ENCODE results near the gene RERG. TPM values are rescaled to one million over a fixed set of nuclear protein-coding genes. Genes with fewer than 3 reads are reported as not detected.

The RERG gene
- total RNA-seq, 1 experiment from 2014 or later: not detected

DNA sequence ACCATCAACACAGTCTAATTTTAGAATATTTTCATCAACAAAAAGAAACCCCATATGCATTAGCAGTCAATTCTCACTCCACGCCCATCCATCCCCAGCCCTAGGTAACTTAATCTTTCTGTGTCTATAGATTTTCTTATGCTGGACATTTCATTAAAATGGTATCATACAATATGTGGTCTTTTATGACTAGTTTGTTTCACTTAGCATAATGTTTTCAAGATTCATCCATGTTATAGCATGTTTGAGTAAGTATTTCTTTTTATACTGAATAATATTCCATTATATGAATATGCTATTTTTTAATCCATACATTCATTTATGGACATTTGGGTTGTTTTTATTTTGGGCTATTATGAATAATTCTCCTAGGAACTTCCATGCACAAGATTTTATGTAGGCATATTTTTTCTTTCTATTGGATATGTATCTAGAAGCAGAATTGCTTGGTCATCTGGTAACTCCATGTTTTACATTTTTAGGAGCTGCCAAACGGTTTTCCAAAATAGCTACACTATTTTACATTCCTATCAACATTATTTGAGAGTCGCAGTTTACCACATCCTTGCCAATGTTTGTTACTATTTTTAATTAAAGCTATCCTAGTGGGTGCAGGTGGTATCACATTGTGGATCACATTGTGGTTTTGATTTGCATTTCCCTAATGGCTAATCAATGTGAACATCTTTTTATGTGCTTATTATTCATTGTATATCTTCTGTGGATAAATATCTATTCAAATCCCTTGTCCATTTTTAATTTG is 49.0 kb downstream of the RERG start:
- H3K27me3 ChIP-seq: no peaks in the 10 kb centered on the region
- H3K9me3 ChIP-seq: no peaks in the 10 kb centered on the region
- H3K4me3 ChIP-seq: no peak overlapping the region
- no peak for DNase-seq
- H3K36me3 ChIP-seq: no peaks in the 10 kb centered on the region

DNA sequence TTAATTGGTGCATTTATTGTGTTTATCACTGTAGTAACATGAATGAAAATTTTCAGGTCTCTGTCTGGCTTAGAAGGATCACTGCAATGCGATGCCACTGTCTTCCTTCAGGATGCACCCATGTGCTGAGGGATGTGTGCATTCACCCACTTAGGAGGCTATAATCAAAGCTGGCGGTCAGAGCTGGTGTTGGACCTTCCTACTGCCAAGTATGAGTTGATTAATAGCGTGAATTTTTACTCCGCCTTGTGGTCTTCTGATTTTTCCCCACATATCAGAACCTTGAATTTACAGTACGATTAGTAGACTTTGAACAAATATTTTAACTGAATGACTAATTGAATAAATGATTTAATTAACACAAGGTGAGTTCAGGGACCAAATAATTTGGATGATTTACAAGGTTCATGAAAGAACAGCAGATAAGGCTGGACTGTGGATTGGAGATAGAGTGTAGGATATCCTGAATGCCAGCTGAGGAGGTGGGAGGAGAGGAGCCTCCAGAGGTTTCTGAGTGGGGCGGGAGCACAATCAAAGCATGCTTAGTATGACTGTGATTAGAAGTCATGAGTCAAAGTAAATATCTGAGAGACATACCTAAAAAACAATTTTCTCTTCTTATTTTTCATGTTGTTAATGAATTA is 50.1 kb downstream of the RERG start:
- Histone ChIP-seq H3K27me3 (no peaks in the 10 kb centered on the region), H3K9me3 (no peaks in the 10 kb centered on the region), H3K4me3 (no peak overlapping the region), H3K36me3 (no peaks in the 10 kb centered on the region)
- DNase-seq: no peak

DNA sequence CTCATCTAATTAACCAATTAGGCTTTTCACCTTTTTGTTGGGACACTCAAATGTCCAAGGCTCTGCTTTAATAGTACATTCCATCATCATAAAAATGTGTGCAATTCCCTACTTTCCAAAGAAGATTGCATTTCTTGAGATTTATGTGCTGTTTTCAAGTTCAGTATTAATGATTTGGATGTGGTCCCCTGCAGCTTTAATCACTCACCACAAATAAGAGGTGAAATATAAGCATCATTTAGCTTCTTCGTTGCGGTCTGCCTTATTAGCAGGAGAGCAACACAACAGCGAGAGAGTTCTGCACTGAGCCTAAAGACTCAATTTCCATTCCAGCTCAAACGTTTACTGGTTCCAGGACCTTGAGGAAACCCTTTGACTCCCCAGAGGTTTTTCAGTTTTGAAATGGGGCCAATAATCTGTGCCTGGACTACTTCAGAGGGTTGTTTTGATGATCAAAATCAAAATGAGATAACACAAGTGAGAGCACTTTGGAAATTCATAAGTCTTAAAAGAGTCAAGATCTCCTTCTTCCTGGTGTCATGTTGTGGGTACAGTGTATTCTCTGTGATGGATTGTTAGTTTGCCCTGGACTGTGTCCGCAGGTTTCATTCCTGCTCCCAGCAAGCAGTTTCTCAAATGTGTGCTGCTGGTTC is 53.1 kb downstream of the RERG start:
- no peak for DNase-seq
- no peaks in the 10 kb centered on the region for H3K27me3 ChIP-seq
- H3K36me3 ChIP-seq: no peaks in the 10 kb centered on the region
- H3K9me3 ChIP-seq: no peaks in the 10 kb centered on the region
- no peak overlapping the region for H3K4me3 ChIP-seq

DNA sequence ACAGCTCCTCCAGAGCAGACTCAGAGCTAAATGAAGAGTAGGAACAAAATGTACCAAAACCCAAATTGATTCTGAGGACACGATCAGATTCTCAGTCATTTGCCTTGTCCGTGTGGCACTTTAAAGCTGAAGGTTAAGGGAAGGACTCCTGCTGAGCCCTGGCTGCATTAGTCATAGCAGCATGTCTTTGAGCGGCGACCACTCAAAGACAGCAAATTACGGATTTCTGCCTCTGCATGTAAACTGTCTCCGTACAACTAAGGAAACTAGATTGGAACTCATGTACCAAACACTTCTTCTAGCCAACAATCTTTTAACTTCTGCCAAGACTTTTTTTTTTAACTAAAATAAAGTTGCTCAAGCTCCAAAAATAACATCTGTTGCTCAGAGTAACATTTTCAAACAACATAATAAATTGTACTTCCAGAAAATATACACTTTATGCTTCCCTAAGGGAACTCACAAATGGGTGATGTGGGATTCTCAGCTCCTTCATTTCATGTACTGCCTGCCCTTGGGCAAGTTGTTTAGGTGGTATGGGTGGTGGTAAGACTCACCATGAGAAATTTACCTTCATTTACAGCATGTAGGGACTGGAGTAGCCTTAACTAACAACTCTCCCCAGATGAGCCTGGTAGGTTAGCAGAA is 56.1 kb downstream of the RERG start:
- H3K9me3 ChIP-seq: no peaks in the 10 kb centered on the region
- peak; percentile 75 for DNase-seq
- no peak overlapping the region for H3K4me3 ChIP-seq
- no peaks in the 10 kb centered on the region for H3K36me3 ChIP-seq
- H3K27me3 ChIP-seq: no peaks in the 10 kb centered on the region

DNA sequence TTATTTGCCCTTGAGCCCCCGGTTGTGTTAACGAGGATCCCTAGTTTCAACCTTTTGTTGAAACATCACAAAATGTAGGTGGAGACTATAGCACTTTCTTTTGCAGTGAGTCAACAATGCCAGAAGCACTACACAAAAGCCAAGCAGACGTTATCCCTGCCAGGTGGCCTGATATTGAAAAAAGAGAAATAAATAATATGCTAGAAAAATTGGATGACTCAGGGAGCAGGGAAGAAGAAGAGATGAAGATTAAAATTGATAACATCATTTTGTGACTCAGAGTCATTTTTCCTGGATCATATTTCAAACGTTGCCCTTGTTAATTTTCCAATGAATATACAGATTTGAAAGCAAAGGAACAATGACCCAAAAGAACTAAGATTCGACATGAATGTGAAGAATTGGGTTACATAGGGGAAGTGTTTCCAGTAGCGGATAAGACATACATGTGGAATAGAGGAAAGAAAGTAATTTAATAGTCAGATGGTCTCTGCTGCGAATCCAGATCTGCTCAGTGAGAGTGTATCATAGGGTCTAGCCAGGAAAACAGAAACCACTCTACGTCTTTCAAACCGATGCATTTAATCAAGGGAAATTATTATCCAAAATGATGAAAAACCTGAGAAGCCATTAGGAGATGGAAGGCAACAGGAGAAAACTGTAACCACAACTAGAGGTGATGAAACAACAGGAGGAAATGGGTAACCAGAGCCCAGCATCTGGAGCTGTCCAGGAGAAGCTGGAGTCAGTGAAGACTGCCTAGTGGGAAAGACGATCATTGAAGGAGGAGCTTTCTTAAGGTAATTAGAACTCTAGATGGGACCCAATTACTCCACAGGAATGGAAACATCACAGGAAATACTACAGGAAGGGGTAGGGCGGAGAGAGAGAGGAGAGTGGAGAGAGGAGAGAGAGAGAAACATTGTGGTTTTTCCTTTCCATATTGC is 57.9 kb downstream of the RERG start:
- DNase-seq: peak; percentile 26
- H3K36me3 ChIP-seq: no peaks in the 10 kb centered on the region
- H3K9me3 ChIP-seq: no peaks in the 10 kb centered on the region
- no peaks in the 10 kb centered on the region for H3K27me3 ChIP-seq
- no peak overlapping the region for H3K4me3 ChIP-seq

DNA sequence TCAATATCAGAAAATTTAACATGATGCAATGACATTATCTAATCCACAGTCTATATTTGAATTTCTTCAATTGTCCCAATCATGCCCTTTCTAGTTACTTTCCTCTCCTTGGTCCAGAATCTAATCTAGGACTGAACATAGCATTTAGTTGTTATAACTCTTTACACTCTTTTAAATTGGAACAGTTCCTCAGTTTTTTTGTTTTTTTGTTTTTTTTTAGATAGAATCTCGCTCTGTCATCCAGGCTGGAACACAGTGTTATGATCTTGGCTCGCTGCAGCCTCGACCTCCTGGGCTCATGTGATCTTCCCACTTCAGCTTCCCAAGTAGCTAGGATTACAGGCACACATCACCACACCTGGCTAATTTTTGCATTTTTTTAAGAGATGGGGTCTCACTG is 63.1 kb downstream of the RERG start:
- no peaks in the 10 kb centered on the region for H3K9me3 ChIP-seq

DNA sequence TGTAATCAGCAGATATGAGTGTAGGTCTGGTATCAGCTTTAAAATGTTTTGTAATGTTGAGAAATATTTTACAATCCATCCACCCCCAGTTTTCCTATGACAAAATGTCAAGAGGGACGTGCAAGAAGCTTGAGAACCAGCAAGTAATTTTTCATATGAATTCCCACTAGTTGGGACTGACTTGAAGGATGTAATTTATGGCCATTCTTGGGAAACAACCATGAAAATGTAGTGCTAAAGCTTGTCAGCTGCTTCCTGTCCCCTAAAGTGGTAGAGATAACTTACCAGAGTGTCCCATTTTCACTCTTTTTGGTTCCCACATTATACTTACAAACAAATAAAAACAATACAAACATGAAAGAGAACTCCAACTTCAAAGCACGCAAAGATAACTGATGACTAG is 63.9 kb downstream of the RERG start:
- Histone ChIP-seq H3K4me3 (no peak overlapping the region), H3K27me3 (no peaks in the 10 kb centered on the region), H3K9me3 (no peaks in the 10 kb centered on the region), H3K36me3 (no peaks in the 10 kb centered on the region)
- no peak for DNase-seq

More for the DNA sequence above, 63.1 kb downstream of the RERG start:
- Histone ChIP-seq H3K4me3 (no peak overlapping the region), H3K27me3 (no peaks in the 10 kb centered on the region), H3K36me3 (no peaks in the 10 kb centered on the region)
- DNase-seq: no peak

DNA sequence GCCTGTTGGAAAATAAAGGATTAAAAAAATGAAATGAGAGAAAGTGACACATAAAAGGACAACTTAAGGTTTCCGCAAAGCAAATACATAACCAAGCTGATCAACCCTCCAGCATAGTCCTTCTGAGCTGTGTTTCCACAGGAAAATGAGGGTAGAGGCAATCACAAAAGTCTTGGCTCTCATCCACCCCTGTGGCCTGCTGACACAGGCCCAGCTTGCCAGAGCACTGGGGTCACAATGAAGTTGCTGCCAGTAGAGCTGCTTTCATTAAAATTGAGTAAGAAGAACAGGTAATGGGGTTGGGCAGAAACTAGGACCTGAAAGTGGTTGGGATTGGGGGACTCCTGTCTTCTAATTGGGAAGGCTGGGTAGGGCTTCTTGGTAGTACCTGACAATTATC is 65.9 kb downstream of the RERG start:
- no peak for DNase-seq
- Histone ChIP-seq H3K4me3 (no peak overlapping the region), H3K9me3 (no peaks in the 10 kb centered on the region)

DNA sequence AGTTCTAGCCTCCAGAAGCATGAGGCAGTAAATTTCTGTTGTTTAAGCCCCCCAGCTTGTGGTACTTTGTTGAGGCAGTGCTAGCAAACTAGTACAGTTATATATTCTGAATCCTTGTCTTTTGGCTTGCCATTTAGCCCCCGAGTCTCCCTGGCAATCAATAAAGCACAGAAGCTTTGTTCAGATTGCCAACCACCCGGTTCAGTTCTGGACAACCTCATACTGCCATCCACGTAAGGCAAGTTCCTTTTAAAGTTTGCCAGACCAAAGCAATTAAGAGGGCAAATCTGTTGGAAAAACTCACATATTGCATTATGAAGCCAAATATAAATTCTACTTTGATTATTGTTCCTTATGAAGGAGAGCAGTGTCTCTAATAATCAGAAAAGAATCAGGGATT is 67.1 kb downstream of the RERG start:
- no peaks in the 10 kb centered on the region for H3K9me3 ChIP-seq
- H3K36me3 ChIP-seq: no peaks in the 10 kb centered on the region
- H3K4me3 ChIP-seq: no peak overlapping the region
- no peaks in the 10 kb centered on the region for H3K27me3 ChIP-seq
- DNase-seq: no peak

More for the DNA sequence above, 65.9 kb downstream of the RERG start:
- Histone ChIP-seq H3K36me3 (no peaks in the 10 kb centered on the region), H3K27me3 (no peaks in the 10 kb centered on the region)

DNA sequence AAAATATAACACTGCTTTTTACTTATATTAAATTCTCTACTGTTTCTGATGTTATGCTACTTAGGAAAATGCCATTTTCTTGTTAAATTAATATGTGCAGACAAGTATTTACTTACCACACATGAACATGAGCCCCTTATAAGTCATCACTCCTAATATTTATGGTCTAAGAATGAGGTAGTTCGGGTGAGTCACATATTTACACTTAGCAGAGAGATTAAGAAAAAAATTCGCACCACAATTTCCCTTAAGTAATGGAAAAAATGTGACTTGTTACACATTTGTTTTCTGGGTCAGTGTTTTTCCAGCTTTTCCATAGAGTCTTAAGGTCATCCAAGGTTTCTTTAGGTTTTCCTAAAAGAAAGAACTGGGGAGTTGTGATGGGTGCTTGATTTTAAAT is 68.3 kb downstream of the RERG start:
- H3K36me3 ChIP-seq: no peaks in the 10 kb centered on the region
- H3K9me3 ChIP-seq: no peaks in the 10 kb centered on the region
- no peak overlapping the region for H3K4me3 ChIP-seq
- no peaks in the 10 kb centered on the region for H3K27me3 ChIP-seq
- no peak for DNase-seq

DNA sequence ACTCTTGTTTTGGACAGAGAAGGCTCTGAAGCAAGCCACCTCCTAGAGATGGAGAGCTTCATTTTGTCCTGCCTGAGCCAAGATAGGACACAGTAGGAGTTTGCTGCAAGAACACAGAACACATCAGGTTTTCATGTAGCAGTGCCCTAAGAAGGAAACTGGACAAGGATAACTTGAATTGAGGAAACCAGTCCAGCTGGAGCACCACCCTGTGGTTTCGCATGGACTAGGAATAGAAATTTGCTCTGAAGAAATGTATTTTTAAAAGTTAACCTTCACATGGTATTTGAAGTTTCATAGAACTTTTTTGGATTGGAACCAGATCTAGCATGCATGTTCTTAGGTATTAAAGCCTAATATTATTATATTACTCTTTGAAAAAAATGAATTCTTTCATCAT is 68.8 kb downstream of the RERG start:
- H3K9me3 ChIP-seq: no peaks in the 10 kb centered on the region
- no peaks in the 10 kb centered on the region for H3K36me3 ChIP-seq
- DNase-seq: no peak
- H3K27me3 ChIP-seq: no peaks in the 10 kb centered on the region
- no peak overlapping the region for H3K4me3 ChIP-seq

DNA sequence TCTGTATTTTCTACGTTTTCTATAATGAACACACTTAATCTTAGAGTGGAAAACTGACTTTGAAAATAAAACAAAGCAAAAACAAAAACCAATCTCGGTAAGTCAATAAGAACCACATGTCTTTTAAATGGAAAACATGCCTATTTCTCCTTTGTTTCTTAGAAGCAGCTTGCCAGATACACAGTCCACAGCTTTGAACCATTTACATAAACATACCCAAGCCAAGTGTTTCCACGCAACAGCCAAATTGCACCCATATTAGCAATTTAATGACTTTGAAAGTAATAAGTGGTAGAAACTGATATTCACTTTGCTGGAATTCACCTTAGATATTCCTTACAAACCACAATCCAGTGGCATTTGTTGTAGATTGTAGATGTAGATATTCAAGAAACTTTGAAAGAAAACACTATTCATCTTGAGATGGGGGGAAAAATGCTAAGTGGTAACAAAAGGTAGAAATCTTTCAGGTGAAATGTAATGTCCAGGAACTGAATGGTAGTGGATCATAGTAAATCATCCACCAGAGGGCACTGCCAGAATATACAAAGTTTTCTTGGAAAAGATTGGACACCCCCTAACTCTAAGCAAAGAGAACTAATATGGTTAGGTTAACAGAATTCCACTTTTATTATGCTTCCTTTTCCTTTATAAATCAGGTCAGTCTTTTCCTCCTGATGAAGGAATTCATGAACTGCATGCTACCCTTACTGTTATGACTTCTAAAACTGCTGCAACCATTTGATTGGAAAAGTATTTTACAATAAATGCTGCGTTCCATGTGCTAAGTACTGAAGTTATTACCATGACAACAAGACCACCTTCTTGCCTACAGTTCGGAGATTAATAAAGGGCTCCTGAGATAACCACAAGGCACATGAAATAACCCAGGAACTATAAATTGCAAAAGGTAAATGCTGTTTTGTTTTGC is 69.8 kb downstream of the RERG start:
- H3K36me3 ChIP-seq: no peaks in the 10 kb centered on the region
- DNase-seq: no peak
- H3K27me3 ChIP-seq: no peaks in the 10 kb centered on the region
- no peak overlapping the region for H3K4me3 ChIP-seq
- no peaks in the 10 kb centered on the region for H3K9me3 ChIP-seq

DNA sequence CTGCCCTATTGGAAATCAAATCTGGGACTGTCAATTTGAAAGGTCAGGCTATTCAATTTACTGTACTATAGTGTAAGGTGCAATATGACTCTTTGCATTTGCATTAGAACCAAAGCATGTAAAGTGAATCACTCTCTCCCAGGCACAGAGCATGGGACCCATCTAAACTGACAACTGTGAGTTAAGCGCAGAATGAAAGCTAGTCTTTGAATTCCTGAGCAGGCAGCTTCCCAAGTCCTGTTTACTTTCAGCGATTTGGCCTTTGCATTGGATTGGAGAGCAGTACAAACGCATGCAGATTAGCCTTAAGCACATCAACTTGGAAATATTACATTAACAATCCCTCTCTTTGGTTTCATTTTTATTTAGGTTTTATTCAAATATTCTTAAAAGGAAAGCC is 74.6 kb downstream of the RERG start:
- H3K9me3 ChIP-seq: no peaks in the 10 kb centered on the region
- DNase-seq: no peak
- H3K4me3 ChIP-seq: no peak overlapping the region
- no peaks in the 10 kb centered on the region for H3K27me3 ChIP-seq
- H3K36me3 ChIP-seq: no peaks in the 10 kb centered on the region

DNA sequence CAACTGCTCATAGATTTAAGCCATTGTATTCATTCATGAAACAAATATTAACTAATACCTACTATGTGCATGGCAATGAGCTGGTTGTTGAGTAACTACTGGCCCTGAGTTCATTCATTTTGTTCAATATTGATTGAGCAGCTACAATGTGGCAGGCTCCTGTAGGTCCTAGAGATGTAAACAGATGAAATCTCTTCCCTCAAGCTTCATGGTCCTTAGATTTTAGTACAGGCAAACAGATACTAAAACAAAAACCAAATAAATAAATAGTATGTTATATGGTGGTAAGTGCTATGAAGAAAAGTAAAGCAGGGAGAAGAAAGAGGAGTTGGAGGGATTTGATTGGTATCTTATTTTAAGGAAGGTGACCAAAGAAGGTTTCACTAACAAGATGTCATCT is 77.8 kb downstream of the RERG start:
- H3K9me3 ChIP-seq: no peaks in the 10 kb centered on the region
- no peak overlapping the region for H3K4me3 ChIP-seq
- no peaks in the 10 kb centered on the region for H3K27me3 ChIP-seq
- no peaks in the 10 kb centered on the region for H3K36me3 ChIP-seq
- no peak for DNase-seq

DNA sequence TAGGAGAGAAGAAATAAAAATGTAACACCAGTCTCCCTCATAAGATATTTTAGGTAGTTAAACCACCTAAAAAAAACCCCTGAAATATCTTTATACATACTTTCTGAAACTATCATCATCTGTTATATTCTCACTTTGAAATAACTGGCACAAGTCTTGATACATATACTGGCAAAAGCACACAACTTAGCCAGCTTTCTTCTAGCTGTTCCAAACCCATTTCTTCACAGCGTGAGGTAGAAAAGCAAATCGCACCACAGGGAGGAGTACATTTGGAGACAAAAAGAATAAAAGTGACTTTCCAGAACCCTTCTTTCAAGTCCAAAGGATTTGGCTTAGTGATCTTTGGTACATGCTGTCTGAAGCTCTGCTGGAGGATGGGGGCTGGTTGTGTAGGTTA is 78.5 kb downstream of the RERG start:
- Histone ChIP-seq H3K4me3 (no peak overlapping the region), H3K27me3 (no peaks in the 10 kb centered on the region), H3K9me3 (no peaks in the 10 kb centered on the region), H3K36me3 (no peaks in the 10 kb centered on the region)
- DNase-seq: no peak
